Measurements from ENCODE around the gene GPR78.

DNA sequence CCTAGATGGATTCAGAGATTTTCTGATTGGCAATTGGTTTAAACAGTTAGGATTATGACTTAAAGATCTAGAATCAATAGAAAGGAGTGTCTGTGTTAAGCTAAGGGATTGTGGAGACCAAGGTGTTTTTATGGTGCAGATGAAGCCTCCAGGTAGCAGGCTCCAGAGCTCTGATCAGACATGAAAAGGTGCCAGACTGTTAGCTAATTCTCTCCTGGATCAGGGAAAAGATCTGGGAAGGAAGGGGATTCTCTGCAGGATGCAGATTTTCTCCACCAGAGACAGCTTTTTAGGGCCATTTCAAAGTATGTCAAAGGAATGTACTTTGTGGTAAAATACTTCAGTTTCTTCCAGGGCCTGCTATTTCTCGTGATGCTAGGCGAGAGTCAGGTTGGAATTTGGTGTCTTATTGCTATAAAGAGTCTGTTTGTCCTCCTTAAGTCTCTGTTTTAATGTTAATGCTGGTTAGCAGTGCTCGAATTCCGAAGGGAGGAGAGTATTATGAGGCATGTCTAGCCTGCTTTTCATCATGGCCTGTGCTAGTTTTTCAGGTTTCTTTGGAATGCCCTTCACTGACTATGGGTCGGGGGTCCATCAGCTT lies 12.0 kb upstream of the GPR78 start:
- TF ChIP-seq EZH2 (IDR thresholded peaks at IDR 0.05; ENCODE audit: borderline replicate concordance, low read depth, low read length, severe bottlenecking) (no peak), CTCF (IDR thresholded peaks at IDR 0.05; ENCODE audit: borderline replicate concordance, extremely low read depth, low read length, poor library complexity, severe bottlenecking) (no peak)

All from DND-41 (cell line).